HepG2 (cell line): Measurements from ENCODE around the gene CMA1. TPM values are rescaled to one million over a fixed set of nuclear protein-coding genes. Genes with fewer than 3 reads are reported as not detected.

Source experiments
- CEBPZ ChIP-seq: IDR thresholded peaks from 2 replicates; pipeline ENCODE4 v1.6.1; 2012; ENCODE audit warnings: low read length, improper control_type of control experiment
- CHD2 ChIP-seq: IDR thresholded peaks from 2 replicates; pipeline ENCODE4 v1.6.1; 2011; ENCODE audit warnings: low read depth, low read length, improper control_type of control experiment
- ELF3 ChIP-seq: IDR thresholded peaks from 2 replicates; pipeline ENCODE4 v1.6.1; 2016; ENCODE audit warnings: missing genetic modification reagents, missing compliant biosample characterization
- GPN1 ChIP-seq: sonication (generic); formaldehyde crosslinking; IDR thresholded peaks from 2 replicates; pipeline ENCODE4 v1.5.1; 2020; ENCODE audit warnings: missing genetic modification reagents, borderline replicate concordance
- HMGXB3 ChIP-seq: sonication (generic); formaldehyde crosslinking; IDR thresholded peaks from 2 replicates; pipeline ENCODE4 v1.4.0; 2020; ENCODE audit warnings: missing genetic modification reagents, borderline replicate concordance
- KDM2A ChIP-seq: sonication (generic); formaldehyde crosslinking; IDR thresholded peaks from 2 replicates; pipeline ENCODE4 v1.4.0; 2020; ENCODE audit warnings: low read depth, missing genetic modification reagents, borderline replicate concordance
- KLF12 ChIP-seq: sonication (generic); formaldehyde crosslinking; IDR thresholded peaks from 2 replicates; pipeline ENCODE4 v1.4.0; 2020; ENCODE audit warnings: missing genetic modification reagents, borderline replicate concordance
- NCOA1 ChIP-seq: sonication (generic); formaldehyde crosslinking; IDR thresholded peaks from 2 replicates; pipeline ENCODE4 v1.9.0; 2021; ENCODE audit warnings: missing genetic modification reagents
- NPAS2 ChIP-seq: sonication (generic); formaldehyde crosslinking; IDR thresholded peaks from 2 replicates; pipeline ENCODE4 v1.8.0; 2022; ENCODE audit warnings: mild to moderate bottlenecking, missing genetic modification reagents, borderline replicate concordance
- PATZ1 ChIP-seq: sonication (generic); formaldehyde crosslinking; IDR thresholded peaks from 2 replicates; pipeline ENCODE4 v1.4.0; 2020; ENCODE audit warnings: missing genetic modification reagents
- RARG ChIP-seq: sonication (generic); formaldehyde crosslinking; IDR thresholded peaks from 2 replicates; pipeline ENCODE4 v1.4.0; 2020; ENCODE audit warnings: low read depth, mild to moderate bottlenecking, missing genetic modification reagents
- ZC3H13 ChIP-seq: sonication (generic); formaldehyde crosslinking; IDR thresholded peaks from 2 replicates; pipeline ENCODE4 v1.8.1; 2023; ENCODE audit warnings: mild to moderate bottlenecking, missing genetic modification reagents, moderate library complexity
- ZNF354B ChIP-seq: sonication (generic); formaldehyde crosslinking; IDR thresholded peaks from 2 replicates; pipeline ENCODE4 v1.8.0; 2022; ENCODE audit warnings: mild to moderate bottlenecking, missing genetic modification reagents
- ZNF639 ChIP-seq: conservative IDR thresholded peaks from 2 replicates; pipeline ENCODE4 v1.6.1; 2018; ENCODE audit warnings: missing genetic modification reagents
- ZNF746 ChIP-seq: sonication (generic); formaldehyde crosslinking; IDR thresholded peaks from 2 replicates; pipeline ENCODE4 v1.8.0; 2022; ENCODE audit warnings: mild to moderate bottlenecking, missing genetic modification reagents
- ZNF777 ChIP-seq: sonication (generic); formaldehyde crosslinking; IDR thresholded peaks from 2 replicates; pipeline ENCODE4 v1.4.0; 2020; ENCODE audit warnings: missing genetic modification reagents
- ZNF883 ChIP-seq: sonication (generic); formaldehyde crosslinking; IDR thresholded peaks from 2 replicates; pipeline ENCODE4 v1.5.1; 2020; ENCODE audit warnings: mild to moderate bottlenecking, missing genetic modification reagents; ENCODE audit errors: not compliant biosample characterization
- ZSCAN9 ChIP-seq: IDR thresholded peaks from 2 replicates; pipeline ENCODE4 v1.6.1; 2016; ENCODE audit warnings: borderline replicate concordance
- polyA plus RNA-seq, 8 experiments: library from polyadenylated mRNA; depleted of rRNA in 3 of 8; stranded (reverse) in 7 of 8; unstranded in 1 of 8; fragments of >200 nt; fragmentation: Illumina TruSeq in 4 of 8; extraction: Trizol in 4 of 8; gene quantifications; 2 replicates each; pipeline versions ENCODE4 v1.2.1 to v1.2.3, GENCODE V29; 2011 to 2016; ENCODE audit warnings: low read depth in 4 of 8, missing spikeins in 1 of 8, mixed read lengths in 1 of 8; ENCODE audit not compliant: insufficient read depth in 1 of 8
- total RNA-seq, 5 experiments: library from RNA; depleted of rRNA; stranded (reverse); fragments of >200 nt; fragmentation: Illumina TruSeq; extraction: Trizol; gene quantifications; 2 replicates each; pipeline ENCODE4 v1.2.3, GENCODE V29; 2016; ENCODE audit warnings: low read depth in 1 of 5

CMA1 gene
- total and polyA plus RNA-seq, 2 of the 13 experiments (the other 11 are each of a cell fraction or from before 2014, with no cell fraction given), result not detected

GRCh38 chr14:24481622-24482324 is 26.3 kb downstream of the CMA1 start (continued):
- peak; percentile 64; the same call in 1 of the 2 replicates for TF ChIP-seq ZSCAN9 (CRISPR knock-in tag)
- TF ChIP-seq ZNF639 (CRISPR knock-in tag), result no peak
- TF ChIP-seq ELF3 (CRISPR knock-in tag), result peak; percentile 71
- TF ChIP-seq CHD2, result 0 out of 2 replicates have a peak, but pooled peaks have one; percentile 27
- TF ChIP-seq CEBPZ, result no peak
- TF ChIP-seq RARG (CRISPR knock-in tag), result no peak
- no peak for TF ChIP-seq ZNF746 (CRISPR knock-in tag)
- TF ChIP-seq ZNF354B (CRISPR knock-in tag), result no peak
- no peak for TF ChIP-seq ZNF777 (CRISPR knock-in tag)
- TF ChIP-seq ZC3H13 (CRISPR knock-in tag), result 0 out of 2 replicates have a peak, but pooled peaks have one; percentile 21
- TF ChIP-seq NCOA1, result peak; percentile 95
- TF ChIP-seq NPAS2 (CRISPR knock-in tag), result no peak
- peak; percentile 64; the same call in 1 of the 2 replicates for TF ChIP-seq PATZ1
- 0 out of 2 replicates have a peak, but pooled peaks have one; percentile 13 for TF ChIP-seq GPN1 (CRISPR knock-in tag)
- TF ChIP-seq KDM2A (CRISPR knock-in tag), result peak; percentile 96
- peak; percentile 79; the same call in 1 of the 2 replicates for TF ChIP-seq KLF12
- peak; percentile 69; the same call in 1 of the 2 replicates for TF ChIP-seq HMGXB3 (CRISPR knock-in tag)
- peak; percentile 98 for TF ChIP-seq ZNF883
